Left hindlimb (tissue), 1 donor: ENCODE results near the gene ZNF385D.
A peak's percentile ranks its signal among the peaks of the same experiment; 100 is the strongest.
"Not testable (repeated sequence)": the region's sequence is repeated elsewhere in the genome, so short reads cannot be mapped to it uniquely, and the experiment has no call there.

Experiments used
- DNase-seq: peaks from one replicate; pipeline ENCODE4 v3.0.0-alpha.2; 2018

The ZNF385D gene

DNA sequence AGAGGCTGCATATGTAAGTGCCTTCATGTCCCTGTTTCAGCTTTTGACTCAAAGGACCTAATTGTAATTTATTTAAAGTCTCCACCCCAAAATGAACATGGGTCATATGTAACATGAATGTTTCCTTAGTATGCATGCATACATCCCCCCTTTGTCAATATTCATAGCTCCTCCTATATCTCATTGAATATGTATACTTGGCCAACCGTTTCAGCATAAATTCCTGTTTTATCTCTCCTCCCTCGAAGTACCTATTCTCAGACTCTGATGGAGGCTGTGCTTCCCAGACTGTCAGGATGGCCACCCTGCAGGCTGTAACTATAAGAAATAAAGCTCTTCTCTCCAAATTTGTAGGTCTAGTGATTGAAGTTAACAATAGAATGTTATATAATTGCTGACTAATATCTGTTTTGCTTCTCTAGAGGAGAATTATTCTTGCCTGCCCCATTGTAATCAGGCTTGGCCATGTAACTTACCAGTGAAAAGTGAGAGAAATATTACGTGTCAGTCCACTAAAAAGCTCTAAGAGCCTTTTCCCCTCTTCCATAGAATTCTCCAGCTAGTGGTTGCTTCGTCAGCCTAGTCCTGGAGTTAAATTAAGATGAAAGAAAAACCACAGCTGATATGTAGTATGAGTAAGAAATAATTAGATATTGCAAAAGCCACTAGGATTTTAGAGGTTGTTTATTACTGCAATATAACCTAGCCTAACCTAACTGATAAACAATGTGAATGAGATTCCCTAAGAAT lies 245.1 kb downstream of the ZNF385D start:
- no peak for DNase-seq

DNA sequence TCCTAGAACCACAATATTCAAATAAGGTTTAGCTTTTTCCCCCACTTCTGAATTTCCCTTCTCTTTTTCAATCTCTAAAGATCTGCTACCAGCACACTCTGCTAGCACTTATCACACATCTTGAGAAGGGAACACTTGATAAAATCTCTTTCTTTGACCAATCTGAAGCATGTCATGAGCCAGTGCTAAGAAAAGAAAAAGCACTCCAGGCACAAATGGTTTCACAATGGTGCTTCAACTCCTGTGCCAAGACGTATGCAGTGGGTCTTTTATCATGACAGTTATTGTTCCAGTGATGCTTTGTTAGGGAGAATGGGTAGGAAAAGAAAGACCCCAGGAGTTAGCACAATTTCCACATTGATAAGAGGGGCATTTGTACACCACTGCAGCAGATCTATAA lies 248.4 kb downstream of the ZNF385D start:
- DNase-seq: no peak

GRCh38 chr3:21500834-21501233 lies 250.2 kb downstream of the ZNF385D start:
- DNase-seq: no peak

DNA sequence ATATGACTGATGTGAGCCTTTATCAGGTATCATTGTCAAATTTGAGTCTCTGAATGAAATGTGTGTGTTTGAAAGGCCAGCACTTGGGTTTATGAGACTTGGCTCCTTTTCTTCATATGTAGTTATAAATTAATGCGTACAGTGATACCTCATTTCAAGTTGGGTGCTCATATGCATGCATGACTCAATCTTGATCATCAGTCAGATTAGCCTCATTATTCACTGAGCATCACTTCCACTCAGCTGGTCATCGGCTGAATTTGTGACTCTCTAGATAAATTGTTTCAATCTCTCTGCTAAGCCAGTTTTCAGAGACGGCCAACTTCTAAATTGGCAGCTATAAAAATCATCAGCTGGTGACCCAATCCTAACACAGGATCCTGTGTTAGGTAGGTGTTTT lies 260.3 kb downstream of the ZNF385D start:
- not testable (repeated sequence) for DNase-seq

GRCh38 chr3:21487520-21487919 lies 263.5 kb downstream of the ZNF385D start:
- no peak for DNase-seq

DNA sequence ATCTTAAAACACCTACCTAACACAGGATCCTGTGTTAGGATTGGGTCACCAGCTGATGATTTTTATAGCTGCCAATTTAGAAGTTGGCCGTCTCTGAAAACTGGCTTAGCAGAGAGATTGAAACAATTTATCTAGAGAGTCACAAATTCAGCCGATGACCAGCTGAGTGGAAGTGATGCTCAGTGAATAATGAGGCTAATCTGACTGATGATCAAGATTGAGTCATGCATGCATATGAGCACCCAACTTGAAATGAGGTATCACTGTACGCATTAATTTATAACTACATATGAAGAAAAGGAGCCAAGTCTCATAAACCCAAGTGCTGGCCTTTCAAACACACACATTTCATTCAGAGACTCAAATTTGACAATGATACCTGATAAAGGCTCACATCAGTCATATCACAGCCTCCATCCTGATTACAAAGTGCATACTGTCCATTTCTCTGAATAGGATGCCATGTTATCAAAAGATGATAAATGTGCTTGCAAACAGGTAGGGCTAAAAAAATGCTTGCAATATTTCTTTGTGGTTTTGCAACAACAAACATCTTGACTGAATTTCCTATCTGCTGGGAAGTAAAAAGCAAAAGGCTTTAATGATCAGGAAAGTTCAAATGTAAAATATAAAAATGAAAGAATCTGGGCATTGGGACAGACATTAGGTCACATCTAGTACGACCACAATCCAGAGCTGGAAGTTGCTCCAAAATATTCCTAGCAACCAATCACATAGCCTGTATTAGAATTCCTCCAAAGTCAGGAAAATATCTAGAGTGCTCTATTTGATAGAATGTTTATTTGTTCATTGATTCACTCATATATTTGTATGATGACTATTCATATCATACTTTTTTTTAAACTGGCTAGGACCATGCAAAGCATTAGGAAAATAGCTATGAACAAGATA lies 264.7 kb downstream of the ZNF385D start:
- not testable (repeated sequence) for DNase-seq

GRCh38 chr3:21484828-21485144 lies 266.2 kb downstream of the ZNF385D start:
- DNase-seq: no peak

- peak; percentile 41 for DNase-seq
These were observed 266.8 kb downstream of the ZNF385D start for GRCh38 chr3:21484057-21484827.

GRCh38 chr3:21481991-21482390 lies 269.0 kb downstream of the ZNF385D start:
- DNase-seq: no peak

GRCh38 chr3:21477541-21478288 lies 273.3 kb downstream of the ZNF385D start:
- no peak for DNase-seq

DNA sequence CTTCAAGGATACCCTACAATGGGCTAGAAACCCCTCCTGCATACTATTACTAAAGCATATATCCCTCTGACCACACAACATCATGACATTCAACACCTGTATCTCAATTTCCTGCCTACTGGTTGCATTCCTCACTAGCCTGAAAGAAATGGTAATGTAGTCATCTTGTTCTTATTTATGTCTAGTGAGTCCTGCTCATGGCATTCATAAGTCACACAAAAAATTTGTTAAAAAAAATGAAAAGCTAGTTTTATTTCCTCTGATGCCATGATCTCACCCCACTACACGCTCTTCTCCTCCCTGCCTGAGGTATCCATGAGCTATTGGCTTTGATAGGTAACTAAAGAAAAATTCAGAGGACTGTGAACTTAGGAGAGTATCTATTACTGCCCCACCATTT lies 284.5 kb downstream of the ZNF385D start:
- no peak for DNase-seq

DNA sequence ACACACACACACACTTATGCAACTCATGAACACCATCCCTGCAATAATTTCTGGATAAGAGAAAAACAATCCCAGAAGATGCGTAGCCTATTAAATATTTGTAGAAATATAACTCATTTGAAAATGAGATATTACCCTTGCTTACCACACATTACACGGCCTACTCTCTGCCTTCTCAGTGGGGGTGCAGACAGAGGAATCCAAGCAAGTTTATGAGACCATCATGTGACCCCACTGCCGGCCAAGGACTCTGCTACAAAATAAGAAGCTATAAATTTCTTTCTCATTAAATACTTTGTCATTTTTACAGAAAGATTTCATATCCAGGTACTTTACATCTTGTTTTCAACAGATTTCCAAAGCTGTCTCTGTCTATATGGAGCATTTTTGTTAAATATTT lies 286.3 kb downstream of the ZNF385D start:
- DNase-seq: peak; percentile 34

- no peak for DNase-seq
These were observed 287.7 kb downstream of the ZNF385D start for GRCh38 chr3:21463319-21463718.

- no peak for DNase-seq
These were observed 288.9 kb downstream of the ZNF385D start for GRCh38 chr3:21462141-21462540.

DNA sequence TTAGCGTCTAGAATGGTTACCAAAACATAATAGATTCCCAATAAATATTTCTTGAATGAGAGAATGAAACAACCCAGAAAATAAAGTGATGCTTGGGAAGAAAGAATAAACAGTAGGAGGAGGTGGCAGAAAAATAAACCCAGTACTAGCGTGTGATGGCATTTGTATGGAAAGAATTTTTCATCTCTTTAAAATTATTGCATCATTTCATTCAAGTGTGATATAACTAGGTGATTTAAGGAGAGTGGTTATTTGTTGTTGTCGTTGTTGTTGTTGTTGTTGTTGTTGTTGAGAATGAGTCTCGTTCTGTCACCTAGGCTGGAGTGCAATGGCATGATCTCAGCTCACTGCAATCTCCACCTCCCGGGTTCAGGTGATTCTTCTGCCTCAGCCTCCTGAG lies 293.9 kb downstream of the ZNF385D start:
- no peak for DNase-seq

DNA sequence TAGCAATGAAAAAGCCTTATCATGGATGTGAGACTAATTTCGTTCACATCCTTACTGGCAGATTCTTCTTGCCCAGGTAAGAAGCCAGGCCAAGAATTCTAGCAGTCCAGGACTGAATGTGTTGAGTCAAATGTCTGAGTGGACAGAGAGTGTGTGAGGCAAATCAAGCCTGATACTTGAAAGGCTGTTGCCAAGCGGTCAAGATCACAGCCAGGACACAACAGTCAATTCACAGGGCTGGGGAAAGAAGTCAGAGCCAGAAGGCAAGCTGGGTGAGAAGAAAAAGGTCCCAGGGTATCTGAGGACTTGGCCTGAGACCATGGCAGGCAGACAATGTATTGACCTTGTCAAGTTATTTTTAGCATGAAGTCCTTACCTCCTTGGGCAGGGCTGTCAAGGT lies 301.3 kb downstream of the ZNF385D start:
- DNase-seq: no peak

GRCh38 chr3:21447476-21448151 lies 303.4 kb downstream of the ZNF385D start:
- no peak for DNase-seq

GRCh38 chr3:21446945-21447475 lies 304.0 kb downstream of the ZNF385D start:
- no peak for DNase-seq

GRCh38 chr3:21446027-21446426 lies 305.0 kb downstream of the ZNF385D start:
- DNase-seq: no peak

- no peak for DNase-seq
These were observed 309.2 kb downstream of the ZNF385D start for GRCh38 chr3:21441821-21442220.

- DNase-seq: no peak
These were observed 314.2 kb downstream of the ZNF385D start for GRCh38 chr3:21436835-21437234.

GRCh38 chr3:21435871-21436270 lies 315.1 kb downstream of the ZNF385D start:
- peak; percentile 46 for DNase-seq
